ENCODE results near the gene CNNM1. TPM values are rescaled to one million over a fixed set of nuclear protein-coding genes. Genes with fewer than 3 reads are reported as not detected.
A peak's percentile ranks its signal among the peaks of the same experiment; 100 is the strongest.

CNNM1 gene
- total RNA-seq, 1 experiment from 2014 or later: not detected

DNA sequence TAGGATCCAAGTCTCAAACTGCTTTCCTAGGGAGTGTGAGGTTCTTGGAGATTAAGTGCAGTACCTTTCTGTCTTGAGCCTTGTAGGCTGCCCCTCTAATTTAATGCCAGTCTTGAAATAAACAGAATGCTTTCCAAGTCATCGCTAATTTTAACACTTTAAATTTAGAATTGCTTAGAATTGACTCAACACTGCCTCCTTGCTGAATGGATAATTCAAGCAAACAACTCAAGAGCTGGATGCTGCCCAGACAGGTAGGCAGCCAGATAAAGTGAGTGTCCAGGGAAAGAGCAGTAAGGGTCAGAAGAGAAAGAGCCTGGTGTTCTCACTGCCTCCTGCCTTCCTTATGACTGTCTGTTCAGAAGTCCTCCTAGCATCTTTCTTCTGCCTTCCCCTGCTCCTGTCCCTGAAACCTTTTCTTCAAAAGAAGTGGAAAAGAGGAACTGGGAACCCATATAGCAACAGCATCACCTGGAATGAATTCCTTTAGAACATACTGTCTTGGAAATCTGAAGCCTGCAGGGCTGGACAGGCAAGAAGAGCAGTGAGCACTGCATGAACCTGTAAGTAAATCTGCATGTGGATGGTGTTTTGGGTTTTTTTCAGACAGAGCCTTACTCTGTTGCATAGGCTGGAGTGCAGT is 104.3 kb downstream of the CNNM1 start:
- TF ChIP-seq RAD21 (IDR thresholded peaks at IDR 0.05; ENCODE audit: low read depth): peak; percentile 45; the same call in 1 of the 2 replicates
- TF ChIP-seq, protein P1, sequence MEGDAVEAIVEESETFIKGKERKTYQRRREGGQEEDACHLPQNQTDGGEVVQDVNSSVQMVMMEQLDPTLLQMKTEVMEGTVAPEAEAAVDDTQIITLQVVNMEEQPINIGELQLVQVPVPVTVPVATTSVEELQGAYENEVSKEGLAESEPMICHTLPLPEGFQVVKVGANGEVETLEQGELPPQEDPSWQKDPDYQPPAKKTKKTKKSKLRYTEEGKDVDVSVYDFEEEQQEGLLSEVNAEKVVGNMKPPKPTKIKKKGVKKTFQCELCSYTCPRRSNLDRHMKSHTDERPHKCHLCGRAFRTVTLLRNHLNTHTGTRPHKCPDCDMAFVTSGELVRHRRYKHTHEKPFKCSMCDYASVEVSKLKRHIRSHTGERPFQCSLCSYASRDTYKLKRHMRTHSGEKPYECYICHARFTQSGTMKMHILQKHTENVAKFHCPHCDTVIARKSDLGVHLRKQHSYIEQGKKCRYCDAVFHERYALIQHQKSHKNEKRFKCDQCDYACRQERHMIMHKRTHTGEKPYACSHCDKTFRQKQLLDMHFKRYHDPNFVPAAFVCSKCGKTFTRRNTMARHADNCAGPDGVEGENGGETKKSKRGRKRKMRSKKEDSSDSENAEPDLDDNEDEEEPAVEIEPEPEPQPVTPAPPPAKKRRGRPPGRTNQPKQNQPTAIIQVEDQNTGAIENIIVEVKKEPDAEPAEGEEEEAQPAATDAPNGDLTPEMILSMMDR (IDR thresholded peaks at IDR 0.05 in 2 of 3, conservative IDR thresholded peaks at IDR 0.05 in 1 of 3; ENCODE audit: borderline replicate concordance in 1 of 3, insufficient read depth in 1 of 3, low read depth in 2 of 3, low read length in 2 of 3): peak; percentile 50 to 65 (median 50); a peak in 5 of 6 replicates
- TF ChIP-seq, protein P2, sequence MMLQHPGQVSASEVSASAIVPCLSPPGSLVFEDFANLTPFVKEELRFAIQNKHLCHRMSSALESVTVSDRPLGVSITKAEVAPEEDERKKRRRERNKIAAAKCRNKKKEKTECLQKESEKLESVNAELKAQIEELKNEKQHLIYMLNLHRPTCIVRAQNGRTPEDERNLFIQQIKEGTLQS (IDR thresholded peaks at IDR 0.05): no peak
- no peak for TF ChIP-seq POLR2A (IDR thresholded peaks at IDR 0.05; ENCODE audit: borderline replicate concordance, extremely low read depth, insufficient read depth, insufficient read length)
- no peak overlapping the region for H3K27ac ChIP-seq (ENCODE audit: low read depth, low read length)
- CTCF ChIA-PET: interaction anchor here (0.6 to 1.6 kb wide), 10 partner anchors 8 to 187 kb away, joined by 3 to 5 read pairs (median 4); partner anchors contain the start of gene SLC25A28
- no TSS peak for BruUV-seq (replicated peaks)
- H3K36me3 ChIP-seq (ENCODE audit: control insufficient read depth in 1 of 2, insufficient read depth in 2 of 2, low read length in 2 of 2): no peaks in the 10 kb centered on the region; a peak in 1 of 4 replicates
- intact Hi-C loops (cut with micrococcal nuclease): loop anchor here (2.0 to 5.0 kb wide), 3 partner anchors 41 to 299 kb away; partner anchors contain the start of genes COX15 and CUTC
- ATAC-seq (no peak), DNase-seq (ENCODE audit: low read depth, low spot score) (peak; percentile 26)
- POLR2A ChIA-PET: no interaction called here
- peaks cover 7 to 22% of the 10 kb centered on the region in 2 experiments; a peak in 3 of 4 replicates for H3K4me1 ChIP-seq (ENCODE audit: control insufficient read depth in 1 of 2, insufficient read depth in 2 of 2, low read length in 2 of 2)
- no peak overlapping the region for H2AFZ ChIP-seq (ENCODE audit: low read depth, low read length, poor library complexity, severe bottlenecking)
- H3K9me3 ChIP-seq (ENCODE audit: control insufficient read depth in 1 of 2, insufficient read depth in 1 of 2, low read depth in 1 of 2, low read length in 2 of 2): no peaks in the 10 kb centered on the region
- no peaks in the 10 kb centered on the region for H3K9me2 ChIP-seq (ENCODE audit: insufficient read depth)
- H3K4me3 ChIP-seq (replicated peaks in 1 of 2; ENCODE audit: low read depth in 1 of 2, low read length in 2 of 2): no peak overlapping the region
- RAD21 ChIA-PET (ENCODE audit: low non-redundant PET in 1 of 2, low total read pairs in 2 of 2, uncharacterized antibody in 2 of 2, unreplicated experiment in 2 of 2): no interaction called here
- H3K4me2 ChIP-seq (ENCODE audit: low read length): no peak overlapping the region
- peaks cover 4% of the 10 kb centered on the region; the same call in 1 of the 2 replicates for H4K20me1 ChIP-seq (ENCODE audit: insufficient read depth)
- peaks cover 37% of the 10 kb centered on the region for H3K79me2 ChIP-seq (ENCODE audit: insufficient read depth, low read length)
- no peak overlapping the region for H3K9ac ChIP-seq (ENCODE audit: low read length)
- no peaks in the 10 kb centered on the region for H3K27me3 ChIP-seq (ENCODE audit: insufficient read depth, low read length)
